Kidney capillary endothelial cell (primary cell): ENCODE measurements around the gene ADPRS.

Experiments used
- DNase-seq: peaks from one replicate; pipeline ENCODE4 v3.0.0-alpha.2; 2018; ENCODE audit warnings: low spot score

ADPRS gene

GRCh38 chr1:36087233-36088123 lies 1.2 kb upstream of the ADPRS start:
- no peak for DNase-seq

- no peak for DNase-seq
Observed at GRCh38 chr1:36088265-36088576, 471 bp upstream of the ADPRS start.

- DNase-seq = peak; percentile 31
Observed at GRCh38 chr1:36089393-36090121, 865 bp downstream of the ADPRS start.

- no peak for DNase-seq
Observed at GRCh38 chr1:36091141-36091540, 2.4 kb downstream of the ADPRS start.

- no peak for DNase-seq
Observed at GRCh38 chr1:36091698-36092097, 3.0 kb downstream of the ADPRS start.

GRCh38 chr1:36092166-36092797 lies 3.6 kb downstream of the ADPRS start:
- DNase-seq = no peak

- no peak for DNase-seq
Observed at GRCh38 chr1:36092798-36093185, 4.1 kb downstream of the ADPRS start.

- no peak for DNase-seq
Observed at GRCh38 chr1:36093226-36093625, 4.5 kb downstream of the ADPRS start.

- DNase-seq = no peak
Observed at GRCh38 chr1:36093929-36094328, 5.2 kb downstream of the ADPRS start.

- no peak for DNase-seq
Observed at GRCh38 chr1:36094621-36095061, 5.9 kb downstream of the ADPRS start.

- DNase-seq = no peak
Observed at GRCh38 chr1:36095760-36096405, 7.2 kb downstream of the ADPRS start.

GRCh38 chr1:36096500-36097432 lies 8.1 kb downstream of the ADPRS start:
- no peak for DNase-seq

GRCh38 chr1:36097693-36098585 lies 9.2 kb downstream of the ADPRS start:
- DNase-seq = no peak

GRCh38 chr1:36098650-36099365 lies 10.1 kb downstream of the ADPRS start:
- DNase-seq = no peak

GRCh38 chr1:36099681-36100341 lies 11.1 kb downstream of the ADPRS start:
- DNase-seq = peak; percentile 69

GRCh38 chr1:36100376-36100775 lies 11.7 kb downstream of the ADPRS start:
- DNase-seq = no peak

- no peak for DNase-seq
Observed at GRCh38 chr1:36101546-36101945, 12.9 kb downstream of the ADPRS start.

GRCh38 chr1:36106269-36106668 lies 17.6 kb downstream of the ADPRS start:
- no peak for DNase-seq

- no peak for DNase-seq
Observed at GRCh38 chr1:36107394-36107793, 18.7 kb downstream of the ADPRS start.
